Heart left ventricle (tissue), 13 donors: ENCODE measurements around the gene TESK1.

Source experiments
- POLR2A ChIP-seq, 2 donors: fragments of 450-650 bp; IDR thresholded peaks; one replicate each; pipeline ENCODE4 v1.6.1; 2017; ENCODE audit warnings: antibody characterized with exemption in 2 of 2, mild to moderate bottlenecking in 2 of 2, moderate library complexity in 2 of 2
- TF ChIP-seq, protein P1 (sequence below), 12 donors: fragments of 200-600 bp; sonication (generic) in 4 of 12; IDR thresholded peaks; one replicate each; pipeline versions ENCODE4 v1.5.0 to v1.8.0; 2018 to 2022; ENCODE audit warnings: antibody characterized with exemption in 12 of 12, mild to moderate bottlenecking in 5 of 12
- donor health status: ischemic (EF 13 %, LVEDD 7.1; RV severe dilation, severe dysfunction).
- donor health status: DM: no; HTN: yes; CAD: no.
- donor health status: DM: no; HTN: no; CAD: no.
- donor health status: ischemic (EF 25% LVEDD 6.9; RV normal size, moderate dysfunction).
- donor health status: ischemic (EF 25% LVEDD 5.7; RV mildly dilated, moderate dysfunction).
- donor health status: ischemic (EF 35%, LVEDD 5.7; RV mildly dilated, moderate dysfunction).
- donor health status: nonischemic (EF 11% LVEDD 7.7; RV severe dilation, severe dysfunction).
- donor health status: DM: yes; HTN: yes; CAD: no.
- donor health status: PGD.
- donor health status: ischemic (EF 29% LVEDD 5.4; RV normal size, mild dysfunction).
- donor health status: nonischemic (EF 23%, LVEDD 6.1; RV moderate dilation, normal function).

- TF ChIP-seq, protein P1, sequence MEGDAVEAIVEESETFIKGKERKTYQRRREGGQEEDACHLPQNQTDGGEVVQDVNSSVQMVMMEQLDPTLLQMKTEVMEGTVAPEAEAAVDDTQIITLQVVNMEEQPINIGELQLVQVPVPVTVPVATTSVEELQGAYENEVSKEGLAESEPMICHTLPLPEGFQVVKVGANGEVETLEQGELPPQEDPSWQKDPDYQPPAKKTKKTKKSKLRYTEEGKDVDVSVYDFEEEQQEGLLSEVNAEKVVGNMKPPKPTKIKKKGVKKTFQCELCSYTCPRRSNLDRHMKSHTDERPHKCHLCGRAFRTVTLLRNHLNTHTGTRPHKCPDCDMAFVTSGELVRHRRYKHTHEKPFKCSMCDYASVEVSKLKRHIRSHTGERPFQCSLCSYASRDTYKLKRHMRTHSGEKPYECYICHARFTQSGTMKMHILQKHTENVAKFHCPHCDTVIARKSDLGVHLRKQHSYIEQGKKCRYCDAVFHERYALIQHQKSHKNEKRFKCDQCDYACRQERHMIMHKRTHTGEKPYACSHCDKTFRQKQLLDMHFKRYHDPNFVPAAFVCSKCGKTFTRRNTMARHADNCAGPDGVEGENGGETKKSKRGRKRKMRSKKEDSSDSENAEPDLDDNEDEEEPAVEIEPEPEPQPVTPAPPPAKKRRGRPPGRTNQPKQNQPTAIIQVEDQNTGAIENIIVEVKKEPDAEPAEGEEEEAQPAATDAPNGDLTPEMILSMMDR (IDR thresholded peaks at IDR 0.05): no peak
- TF ChIP-seq POLR2A (IDR thresholded peaks at IDR 0.05): no peak
Measured at GRCh38 chr9:35618854-35619799, 14.1 kb downstream of the TESK1 start.
